GM18873 (cell line): ENCODE data around the gene SUPT3H.

ENCODE experiments used
- ATAC-seq: cut with Tn5 transposase; IDR thresholded peaks from one replicate; pipeline ENCODE4 v1.9.1; 2021; ENCODE audit warnings: mild to moderate bottlenecking, moderate library complexity, moderate number of reproducible peaks; ENCODE audit not compliant: unreplicated experiment, low FRiP score

SUPT3H gene

GRCh38 chr6:45272626-45273025 lies 105.1 kb downstream of the SUPT3H start:
- no peak for ATAC-seq

GRCh38 chr6:45265246-45265645 lies 112.5 kb downstream of the SUPT3H start:
- ATAC-seq = no peak

GRCh38 chr6:45260696-45261095 lies 117.0 kb downstream of the SUPT3H start:
- no peak for ATAC-seq

- ATAC-seq = no peak
These were observed 120.7 kb downstream of the SUPT3H start for GRCh38 chr6:45256697-45257695.

GRCh38 chr6:45255434-45255833 lies 122.3 kb downstream of the SUPT3H start:
- ATAC-seq = no peak

- no peak for ATAC-seq
These were observed 123.5 kb downstream of the SUPT3H start for GRCh38 chr6:45254253-45254652.

- ATAC-seq = no peak
These were observed 124.3 kb downstream of the SUPT3H start for GRCh38 chr6:45253453-45253852.

GRCh38 chr6:45231660-45232059 lies 146.1 kb downstream of the SUPT3H start:
- no peak for ATAC-seq

- ATAC-seq = no peak
These were observed 148.3 kb downstream of the SUPT3H start for GRCh38 chr6:45229416-45229815.

- no peak for ATAC-seq
These were observed 151.7 kb downstream of the SUPT3H start for GRCh38 chr6:45226081-45226480.

GRCh38 chr6:45222380-45222779 lies 155.4 kb downstream of the SUPT3H start:
- no peak for ATAC-seq

- ATAC-seq = no peak
These were observed 162.0 kb downstream of the SUPT3H start for GRCh38 chr6:45215759-45216158.

- no peak for ATAC-seq
These were observed 164.8 kb downstream of the SUPT3H start for GRCh38 chr6:45212976-45213375.

- ATAC-seq = no peak
These were observed 168.0 kb downstream of the SUPT3H start for GRCh38 chr6:45209762-45210161.

- no peak for ATAC-seq
These were observed 170.8 kb downstream of the SUPT3H start for GRCh38 chr6:45206793-45207492.

- ATAC-seq = no peak
These were observed 176.2 kb downstream of the SUPT3H start for GRCh38 chr6:45201484-45201883.

- no peak for ATAC-seq
These were observed 177.2 kb downstream of the SUPT3H start for GRCh38 chr6:45200510-45200909.

- ATAC-seq = no peak
These were observed 178.2 kb downstream of the SUPT3H start for GRCh38 chr6:45199554-45199953.

GRCh38 chr6:45196121-45196520 lies 181.6 kb downstream of the SUPT3H start:
- no peak for ATAC-seq

GRCh38 chr6:45195137-45195536 lies 182.6 kb downstream of the SUPT3H start:
- ATAC-seq = no peak

- no peak for ATAC-seq
These were observed 185.2 kb downstream of the SUPT3H start for GRCh38 chr6:45192556-45192955.

GRCh38 chr6:45191414-45191813 lies 186.3 kb downstream of the SUPT3H start:
- no peak for ATAC-seq
